ENCODE data around the gene SFTA2. TPM values are rescaled to one million over a fixed set of nuclear protein-coding genes. Genes with fewer than 3 reads are reported as not detected.

SFTA2 gene
- total RNA-seq, 1 experiment from 2014 or later: not detected

GRCh38 chr6:30948811-30949210 lies 16.8 kb upstream of the SFTA2 start:
- ChIA-PET POLR2A (no interaction called here), CTCF (no interaction called here)
- no peak for DNase-seq (ENCODE audit: unreplicated experiment)
- Mint-ChIP-seq H3K9me3 (ENCODE audit: unreplicated experiment) (peaks cover 7% of the 10 kb centered on the region), H3K4me3 (ENCODE audit: unreplicated experiment) (no peak overlapping the region), H3K27ac (ENCODE audit: low read depth, unreplicated experiment) (no peak overlapping the region), H3K27me3 (ENCODE audit: insufficient read depth, unreplicated experiment) (no peaks in the 10 kb centered on the region), H3K36me3 (ENCODE audit: insufficient read depth, unreplicated experiment) (no peaks in the 10 kb centered on the region), H3K4me1 (ENCODE audit: insufficient read depth, unreplicated experiment) (no peaks in the 10 kb centered on the region)
- TF ChIP-seq, protein P1, sequence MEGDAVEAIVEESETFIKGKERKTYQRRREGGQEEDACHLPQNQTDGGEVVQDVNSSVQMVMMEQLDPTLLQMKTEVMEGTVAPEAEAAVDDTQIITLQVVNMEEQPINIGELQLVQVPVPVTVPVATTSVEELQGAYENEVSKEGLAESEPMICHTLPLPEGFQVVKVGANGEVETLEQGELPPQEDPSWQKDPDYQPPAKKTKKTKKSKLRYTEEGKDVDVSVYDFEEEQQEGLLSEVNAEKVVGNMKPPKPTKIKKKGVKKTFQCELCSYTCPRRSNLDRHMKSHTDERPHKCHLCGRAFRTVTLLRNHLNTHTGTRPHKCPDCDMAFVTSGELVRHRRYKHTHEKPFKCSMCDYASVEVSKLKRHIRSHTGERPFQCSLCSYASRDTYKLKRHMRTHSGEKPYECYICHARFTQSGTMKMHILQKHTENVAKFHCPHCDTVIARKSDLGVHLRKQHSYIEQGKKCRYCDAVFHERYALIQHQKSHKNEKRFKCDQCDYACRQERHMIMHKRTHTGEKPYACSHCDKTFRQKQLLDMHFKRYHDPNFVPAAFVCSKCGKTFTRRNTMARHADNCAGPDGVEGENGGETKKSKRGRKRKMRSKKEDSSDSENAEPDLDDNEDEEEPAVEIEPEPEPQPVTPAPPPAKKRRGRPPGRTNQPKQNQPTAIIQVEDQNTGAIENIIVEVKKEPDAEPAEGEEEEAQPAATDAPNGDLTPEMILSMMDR (IDR thresholded peaks at IDR 0.05; ENCODE audit: unreplicated experiment): no peak
- no TSS peak for BruUV-seq (replicated peaks)
- intact Hi-C loops (cut with micrococcal nuclease): no loop called here

- TF ChIP-seq, protein P1 (IDR thresholded peaks at IDR 0.05; ENCODE audit: unreplicated experiment): no peak
- BruUV-seq (replicated peaks): no TSS peak
Observed at GRCh38 chr6:30947231-30947630, 15.3 kb upstream of the SFTA2 start.

DNA sequence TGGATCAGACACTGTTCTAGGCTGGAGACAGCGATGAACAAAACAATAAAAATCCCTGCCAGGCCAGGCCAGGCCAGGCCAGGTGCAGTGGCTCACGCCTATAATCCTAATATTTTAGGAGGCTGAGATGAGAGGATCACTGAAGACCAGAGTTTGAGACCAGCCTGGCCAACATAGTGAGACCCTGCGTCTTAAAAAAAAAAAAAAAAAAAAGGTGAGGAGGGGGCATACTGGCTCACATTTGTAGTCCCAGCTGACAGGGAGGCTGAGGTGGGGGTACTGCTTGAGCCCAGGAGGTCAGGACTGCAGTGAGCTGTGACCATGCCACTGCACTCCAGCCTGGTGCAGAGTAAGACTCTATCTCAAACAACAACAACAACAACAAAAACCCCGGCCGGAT lies 13.3 kb upstream of the SFTA2 start:
- no TSS peak for BruUV-seq (replicated peaks)
- DNase-seq (ENCODE audit: unreplicated experiment): no peak
- H3K4me1 Mint-ChIP-seq (ENCODE audit: insufficient read depth, unreplicated experiment): peaks cover 12% of the 10 kb centered on the region

More at GRCh38 chr6:30947231-30947630, 15.3 kb upstream of the SFTA2 start:
- ChIA-PET POLR2A (interaction anchor here (0.6 kb wide), 1 partner anchor 97 kb away, joined by 3 read pairs; no protein-coding TSS in a partner anchor), CTCF (interaction anchor here (0.8 to 1.3 kb wide), 2 partner anchors 35 to 122 kb away, joined by 3 to 5 read pairs; no protein-coding TSS in a partner anchor)
- Mint-ChIP-seq H3K36me3 (ENCODE audit: insufficient read depth, unreplicated experiment) (no peaks in the 10 kb centered on the region), H3K4me1 (ENCODE audit: insufficient read depth, unreplicated experiment) (peaks cover 10% of the 10 kb centered on the region), H3K4me3 (ENCODE audit: unreplicated experiment) (no peak overlapping the region), H3K27me3 (ENCODE audit: insufficient read depth, unreplicated experiment) (no peaks in the 10 kb centered on the region), H3K9me3 (ENCODE audit: unreplicated experiment) (peaks cover 7% of the 10 kb centered on the region), H3K27ac (ENCODE audit: low read depth, unreplicated experiment) (no peak overlapping the region)
- intact Hi-C loops (cut with micrococcal nuclease): no loop called here
- DNase-seq (ENCODE audit: unreplicated experiment): no peak

GRCh38 chr6:30944051-30944450 lies 12.1 kb upstream of the SFTA2 start:
- ChIA-PET POLR2A (interaction anchor here (0.7 to 1.2 kb wide), 2 partner anchors 12 to 17 kb away, joined by 3 to 4 read pairs; no protein-coding TSS in a partner anchor), CTCF (no interaction called here)
- Mint-ChIP-seq H3K4me1 (ENCODE audit: insufficient read depth, unreplicated experiment) (peaks cover 25% of the 10 kb centered on the region), H3K9me3 (ENCODE audit: unreplicated experiment) (no peaks in the 10 kb centered on the region), H3K4me3 (ENCODE audit: unreplicated experiment) (no peak overlapping the region), H3K27me3 (ENCODE audit: insufficient read depth, unreplicated experiment) (no peaks in the 10 kb centered on the region), H3K36me3 (ENCODE audit: insufficient read depth, unreplicated experiment) (no peaks in the 10 kb centered on the region), H3K27ac (ENCODE audit: low read depth, unreplicated experiment) (no peak overlapping the region)
- TF ChIP-seq, protein P1 (IDR thresholded peaks at IDR 0.05; ENCODE audit: unreplicated experiment): no peak
- intact Hi-C loops (cut with micrococcal nuclease): no loop called here
- DNase-seq (ENCODE audit: unreplicated experiment): no peak
- BruUV-seq (replicated peaks): no TSS peak

More for the DNA sequence above, 13.3 kb upstream of the SFTA2 start:
- H3K27ac Mint-ChIP-seq (ENCODE audit: low read depth, unreplicated experiment): no peak overlapping the region
- CTCF ChIA-PET: interaction anchor here (0.9 to 2.1 kb wide), 3 partner anchors 14 to 125 kb away, joined by 4 to 6 read pairs (median 5); partner anchors contain the start of gene SFTA2
- no peak overlapping the region for H3K4me3 Mint-ChIP-seq (ENCODE audit: unreplicated experiment)
- TF ChIP-seq, protein P1 (IDR thresholded peaks at IDR 0.05; ENCODE audit: unreplicated experiment): no peak
- H3K9me3 Mint-ChIP-seq (ENCODE audit: unreplicated experiment): peaks cover 7% of the 10 kb centered on the region
- intact Hi-C loops (cut with micrococcal nuclease): no loop called here
- H3K36me3 Mint-ChIP-seq (ENCODE audit: insufficient read depth, unreplicated experiment): no peaks in the 10 kb centered on the region
- POLR2A ChIA-PET: interaction anchor here (1.2 kb wide), 1 partner anchor 11 kb away, joined by 4 read pairs; no protein-coding TSS in a partner anchor
- no peaks in the 10 kb centered on the region for H3K27me3 Mint-ChIP-seq (ENCODE audit: insufficient read depth, unreplicated experiment)

All from MCF 10A (cell line).